Measurements from ENCODE around the gene PKM. TPM values are rescaled to one million over a fixed set of nuclear protein-coding genes. Genes with fewer than 3 reads are reported as not detected.

Gene PKM
- total RNA-seq, 1 experiment from 2014 or later: 1,026 TPM

DNA sequence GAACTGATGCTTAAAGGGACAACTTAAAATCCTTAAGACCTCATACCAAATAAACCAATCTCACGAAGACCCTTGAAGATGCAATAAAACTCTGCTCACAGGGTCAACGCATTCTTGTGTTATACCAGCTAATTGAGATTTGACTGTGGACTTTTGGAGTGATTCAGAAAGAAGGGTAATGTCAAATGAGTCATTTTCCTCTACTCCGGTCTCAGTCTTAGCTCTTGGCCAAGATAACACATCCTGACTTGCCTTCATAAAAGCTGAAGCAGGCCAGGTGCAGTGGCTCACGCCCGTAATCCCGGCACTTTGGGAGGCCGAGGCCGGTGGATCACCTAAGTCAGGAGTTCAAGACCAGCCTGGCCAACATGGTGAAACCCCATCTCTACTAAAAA is 3.8 kb downstream of the PKM start:
- Histone ChIP-seq H3K9ac (ENCODE audit: extremely low read depth, insufficient read length, low read length) (no peak overlapping the region), H4K20me1 (ENCODE audit: control insufficient read depth, insufficient read depth, insufficient read length) (no peaks in the 10 kb centered on the region), H3K56ac (ENCODE audit: insufficient read length, low read depth, low read length) (no peak overlapping the region), H4K8ac (replicated peaks; ENCODE audit: insufficient read length, low read depth, low read length) (no peak overlapping the region), H2BK15ac (ENCODE audit: low read depth, low read length) (no peak overlapping the region), H3K18ac (ENCODE audit: insufficient read length, low read depth, low read length) (no peak overlapping the region), H4K91ac (ENCODE audit: insufficient read length, low read depth, low read length) (no peak overlapping the region), H3K23ac (ENCODE audit: insufficient read length, low read depth, low read length) (no peak overlapping the region), H3K79me1 (ENCODE audit: insufficient read depth, low read depth, low read length, poor library complexity, severe bottlenecking) (peaks cover 9% of the 10 kb centered on the region), H3K9me3 (ENCODE audit: control insufficient read depth, low read depth, low read length) (no peaks in the 10 kb centered on the region), H2BK20ac (ENCODE audit: low read depth, low read length, poor library complexity, severe bottlenecking) (no peak overlapping the region), H3K4me1 (ENCODE audit: insufficient read depth, low read length) (peaks cover 12% of the 10 kb centered on the region; the same call in 1 of the 2 replicates), H2BK12ac (ENCODE audit: insufficient read length, low read depth, low read length) (no peak overlapping the region), H3K23me2 (ENCODE audit: insufficient read length, low read depth, low read length, poor library complexity, severe bottlenecking) (peaks cover 24% of the 10 kb centered on the region), H2AFZ (ENCODE audit: low read length) (no peak overlapping the region), H2BK120ac (ENCODE audit: low read depth, low read length, poor library complexity, severe bottlenecking) (no peak overlapping the region), H3K14ac (ENCODE audit: insufficient read depth, low read length) (no peak overlapping the region), H3K4ac (ENCODE audit: low read depth, low read length) (no peak overlapping the region), H3K27me3 (ENCODE audit: insufficient read depth, low read length) (no peaks in the 10 kb centered on the region), H3K4me2 (ENCODE audit: insufficient read depth, insufficient read length, low read length) (peak overlapping the region; percentile 26), H2AK5ac (ENCODE audit: insufficient read length, low read length) (no peak overlapping the region), H2BK5ac (ENCODE audit: insufficient read length, low read length) (no peak overlapping the region), H4K5ac (ENCODE audit: insufficient read length, low read depth, low read length) (no peak overlapping the region), H3K79me2 (ENCODE audit: insufficient read depth, low read length) (peaks cover 68% of the 10 kb centered on the region; the same call in 1 of the 2 replicates), H3T11ph (ENCODE audit: low read length) (no peak overlapping the region), H3K27ac (ENCODE audit: insufficient read length, low read depth, low read length) (peak overlapping the region; percentile 43)
- WGBS (ENCODE audit: extremely low coverage, insufficient read length, low lambda C conversion rate): no CpG with 5 or more reads among the region's 8 CpGs
- Mint-ChIP-seq H3K4me1 (peaks cover 58 to 63% of the 10 kb centered on the region in 2 experiments), H3K9me3 (no peaks in the 10 kb centered on the region; a peak in 2 of 5 replicates), H3K27me3 (ENCODE audit: low read depth) (peaks cover 2% of the 10 kb centered on the region), H3K36me3 (ENCODE audit: insufficient read depth in 1 of 3, low read depth in 3 of 3) (peaks cover 14 to 46% (median 30%) of the 10 kb centered on the region in 3 experiments; a peak in 6 of 7 replicates), H3K4me3 (peak overlapping the region in 1 of 2 experiments; percentile 67; a peak in 1 of 5 replicates), H3K27ac (peak overlapping the region in 1 of 3 experiments; percentile 48; a peak in 2 of 7 replicates)
- TF ChIP-seq, protein P1, sequence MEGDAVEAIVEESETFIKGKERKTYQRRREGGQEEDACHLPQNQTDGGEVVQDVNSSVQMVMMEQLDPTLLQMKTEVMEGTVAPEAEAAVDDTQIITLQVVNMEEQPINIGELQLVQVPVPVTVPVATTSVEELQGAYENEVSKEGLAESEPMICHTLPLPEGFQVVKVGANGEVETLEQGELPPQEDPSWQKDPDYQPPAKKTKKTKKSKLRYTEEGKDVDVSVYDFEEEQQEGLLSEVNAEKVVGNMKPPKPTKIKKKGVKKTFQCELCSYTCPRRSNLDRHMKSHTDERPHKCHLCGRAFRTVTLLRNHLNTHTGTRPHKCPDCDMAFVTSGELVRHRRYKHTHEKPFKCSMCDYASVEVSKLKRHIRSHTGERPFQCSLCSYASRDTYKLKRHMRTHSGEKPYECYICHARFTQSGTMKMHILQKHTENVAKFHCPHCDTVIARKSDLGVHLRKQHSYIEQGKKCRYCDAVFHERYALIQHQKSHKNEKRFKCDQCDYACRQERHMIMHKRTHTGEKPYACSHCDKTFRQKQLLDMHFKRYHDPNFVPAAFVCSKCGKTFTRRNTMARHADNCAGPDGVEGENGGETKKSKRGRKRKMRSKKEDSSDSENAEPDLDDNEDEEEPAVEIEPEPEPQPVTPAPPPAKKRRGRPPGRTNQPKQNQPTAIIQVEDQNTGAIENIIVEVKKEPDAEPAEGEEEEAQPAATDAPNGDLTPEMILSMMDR (conservative IDR thresholded peaks at IDR 0.05): no peak
- no peak for DNase-seq
